Fibroblast of the conjunctiva (primary cell): ENCODE data around the gene HUS1B.

ENCODE experiments used
- DNase-seq: peaks from one replicate; pipeline ENCODE4 v3.0.0-alpha.2; 2010; ENCODE audit warnings: low read depth

The HUS1B gene

GRCh38 chr6:621931-622330, 35.0 kb downstream of the HUS1B start:
- DNase-seq: no peak

- no peak for DNase-seq
These were observed 36.0 kb downstream of the HUS1B start for GRCh38 chr6:620950-621349.

- DNase-seq: no peak
These were observed 36.7 kb downstream of the HUS1B start for GRCh38 chr6:620166-620565.

GRCh38 chr6:617456-618100, 39.3 kb downstream of the HUS1B start:
- no peak for DNase-seq

GRCh38 chr6:613981-614380, 42.9 kb downstream of the HUS1B start:
- no peak for DNase-seq

- no peak for DNase-seq
These were observed 45.0 kb downstream of the HUS1B start for GRCh38 chr6:611928-612327.

- DNase-seq: no peak
These were observed 46.0 kb downstream of the HUS1B start for GRCh38 chr6:610882-611281.

GRCh38 chr6:609905-610304, 47.0 kb downstream of the HUS1B start:
- no peak for DNase-seq

- DNase-seq: no peak
These were observed 50.0 kb downstream of the HUS1B start for GRCh38 chr6:606829-607379.
